KOPT-K1 (cell line): ENCODE results near the gene GPR75.

Experiments used
- H3K27ac ChIP-seq: fragments of 200-600 bp; sonication (generic); 2 replicates; pipeline ENCODE4 v1.5.1; 2016; ENCODE audit warnings: antibody characterized with exemption, mild to moderate bottlenecking, low read depth, low read length; ENCODE audit not compliant: poor library complexity, severe bottlenecking
- H3K36me3 ChIP-seq: fragments of 200-600 bp; sonication (generic); 2 replicates; pipeline ENCODE4 v1.5.1; 2017; ENCODE audit warnings: antibody characterized with exemption, mild to moderate bottlenecking, low read length, moderate library complexity; ENCODE audit not compliant: insufficient read depth
- H3K9me3 ChIP-seq: fragments of 200-600 bp; sonication (generic); 2 replicates; pipeline ENCODE4 v1.5.1; 2017; ENCODE audit warnings: antibody characterized with exemption, low read length, mild to moderate bottlenecking; ENCODE audit not compliant: insufficient read depth, poor library complexity, severe bottlenecking

Gene GPR75

GRCh38 chr2:53859206-53860181, at the start of gene GPR75:
GPR75 (minus strand) TSS chr2:53859967; CDS start chr2:53854756, 5,211 bp downstream.
- Histone ChIP-seq H3K9me3 (no peaks in the 10 kb centered on the region), H3K27ac (no peak within 1 kb of the TSS), H3K36me3 (peaks cover 57% of the 10 kb centered on the region)

GRCh38 chr2:53907582-53907981, 47.8 kb upstream of the GPR75 start:
- H3K9me3 ChIP-seq: no peaks in the 10 kb centered on the region
- no peak overlapping the region for H3K27ac ChIP-seq
- peaks cover 86% of the 10 kb centered on the region for H3K36me3 ChIP-seq

GRCh38 chr2:53905396-53905795, 45.6 kb upstream of the GPR75 start:
- H3K36me3 ChIP-seq: peaks cover 97% of the 10 kb centered on the region
- no peak overlapping the region for H3K27ac ChIP-seq
- H3K9me3 ChIP-seq: no peaks in the 10 kb centered on the region

GRCh38 chr2:53903011-53903410, 43.2 kb upstream of the GPR75 start:
- Histone ChIP-seq H3K9me3 (no peaks in the 10 kb centered on the region), H3K27ac (no peak overlapping the region), H3K36me3 (peaks cover 100% of the 10 kb centered on the region)

- Histone ChIP-seq H3K9me3 (no peaks in the 10 kb centered on the region), H3K27ac (no peak overlapping the region), H3K36me3 (peaks cover 100% of the 10 kb centered on the region)
These were observed 41.4 kb upstream of the GPR75 start for GRCh38 chr2:53901192-53901591.

GRCh38 chr2:53896864-53897263, 37.1 kb upstream of the GPR75 start:
- H3K36me3 ChIP-seq: peaks cover 100% of the 10 kb centered on the region
- no peaks in the 10 kb centered on the region for H3K9me3 ChIP-seq
- H3K27ac ChIP-seq: no peak overlapping the region

GRCh38 chr2:53886406-53887280, 26.9 kb upstream of the GPR75 start:
- Histone ChIP-seq H3K27ac (no peak overlapping the region), H3K36me3 (peaks cover 97% of the 10 kb centered on the region), H3K9me3 (no peaks in the 10 kb centered on the region)

- Histone ChIP-seq H3K27ac (no peak overlapping the region), H3K9me3 (no peaks in the 10 kb centered on the region), H3K36me3 (peaks cover 97% of the 10 kb centered on the region)
These were observed 25.1 kb upstream of the GPR75 start for GRCh38 chr2:53884883-53885282.

- Histone ChIP-seq H3K9me3 (no peaks in the 10 kb centered on the region), H3K36me3 (peaks cover 95% of the 10 kb centered on the region), H3K27ac (no peak overlapping the region)
These were observed 22.2 kb upstream of the GPR75 start for GRCh38 chr2:53881986-53882385.

- H3K27ac ChIP-seq: no peak overlapping the region
- peaks cover 94% of the 10 kb centered on the region for H3K36me3 ChIP-seq
- H3K9me3 ChIP-seq: no peaks in the 10 kb centered on the region
These were observed 21.6 kb upstream of the GPR75 start for GRCh38 chr2:53881360-53881759.

- Histone ChIP-seq H3K9me3 (no peaks in the 10 kb centered on the region), H3K36me3 (peaks cover 94% of the 10 kb centered on the region), H3K27ac (no peak overlapping the region)
These were observed 21.0 kb upstream of the GPR75 start for GRCh38 chr2:53880756-53881155.

GRCh38 chr2:53877556-53877955, 17.8 kb upstream of the GPR75 start:
- Histone ChIP-seq H3K9me3 (no peaks in the 10 kb centered on the region), H3K27ac (no peak overlapping the region), H3K36me3 (peaks cover 92% of the 10 kb centered on the region)

GRCh38 chr2:53877112-53877511, 17.3 kb upstream of the GPR75 start:
- H3K9me3 ChIP-seq: no peaks in the 10 kb centered on the region
- peaks cover 92% of the 10 kb centered on the region for H3K36me3 ChIP-seq
- no peak overlapping the region for H3K27ac ChIP-seq

GRCh38 chr2:53874401-53874950, 14.7 kb upstream of the GPR75 start:
- H3K36me3 ChIP-seq: peaks cover 92% of the 10 kb centered on the region
- H3K9me3 ChIP-seq: no peaks in the 10 kb centered on the region
- no peak overlapping the region for H3K27ac ChIP-seq

GRCh38 chr2:53867773-53868172, 8.0 kb upstream of the GPR75 start:
- H3K9me3 ChIP-seq: no peaks in the 10 kb centered on the region
- H3K36me3 ChIP-seq: peaks cover 95% of the 10 kb centered on the region
- no peak overlapping the region for H3K27ac ChIP-seq
